Activated CD4-positive, CD25-positive, alpha-beta regulatory T cell (primary cell): ENCODE measurements around the gene LRPAP1.

Source experiments
- DNase-seq, 4 experiments: peaks; one replicate each; lab custom pipeline; 2025; lab: John Stamatoyannopoulos, UW

The LRPAP1 gene

GRCh38 chr4:3485011-3485791 lies 47.0 kb downstream of the LRPAP1 start:
- DNase-seq, result no peak

GRCh38 chr4:3484057-3484973 lies 47.9 kb downstream of the LRPAP1 start:
- DNase-seq, result no peak

GRCh38 chr4:3483471-3483921 lies 48.7 kb downstream of the LRPAP1 start:
- no peak for DNase-seq

- no peak for DNase-seq
Observed at GRCh38 chr4:3482707-3483106, 49.5 kb downstream of the LRPAP1 start.

DNA sequence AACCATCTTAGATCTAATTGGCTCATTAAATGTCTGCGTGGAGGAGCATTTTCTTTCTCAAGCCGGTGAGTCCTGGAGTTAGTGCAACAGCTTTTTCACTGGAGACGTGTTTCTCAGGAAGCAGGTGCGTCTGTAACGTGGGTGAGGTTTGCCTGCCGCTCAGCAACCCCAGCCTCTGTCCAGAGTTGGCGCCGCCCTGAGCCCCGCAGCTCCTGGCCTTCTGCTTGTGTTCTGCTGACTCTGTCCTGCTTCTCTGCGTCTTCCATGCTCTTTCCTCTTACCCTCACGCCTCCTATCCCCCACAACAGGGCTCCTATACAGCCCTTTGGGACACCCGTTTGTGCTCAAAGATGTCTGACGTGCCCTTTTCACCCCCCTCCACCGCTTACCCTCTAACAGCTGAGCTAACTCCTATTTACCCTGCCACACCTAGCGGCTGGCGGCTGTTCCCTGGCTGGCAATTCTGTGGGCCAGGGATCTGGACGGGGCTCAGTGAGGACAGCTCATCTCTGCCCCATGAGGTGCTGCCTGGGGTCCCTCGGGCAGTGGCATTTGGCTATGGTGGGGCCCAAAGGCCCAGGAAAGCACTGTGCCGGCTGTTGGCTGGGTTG lies 50.3 kb downstream of the LRPAP1 start:
- DNase-seq, result no peak

GRCh38 chr4:3481113-3481531 lies 51.1 kb downstream of the LRPAP1 start:
- DNase-seq, result no peak

DNA sequence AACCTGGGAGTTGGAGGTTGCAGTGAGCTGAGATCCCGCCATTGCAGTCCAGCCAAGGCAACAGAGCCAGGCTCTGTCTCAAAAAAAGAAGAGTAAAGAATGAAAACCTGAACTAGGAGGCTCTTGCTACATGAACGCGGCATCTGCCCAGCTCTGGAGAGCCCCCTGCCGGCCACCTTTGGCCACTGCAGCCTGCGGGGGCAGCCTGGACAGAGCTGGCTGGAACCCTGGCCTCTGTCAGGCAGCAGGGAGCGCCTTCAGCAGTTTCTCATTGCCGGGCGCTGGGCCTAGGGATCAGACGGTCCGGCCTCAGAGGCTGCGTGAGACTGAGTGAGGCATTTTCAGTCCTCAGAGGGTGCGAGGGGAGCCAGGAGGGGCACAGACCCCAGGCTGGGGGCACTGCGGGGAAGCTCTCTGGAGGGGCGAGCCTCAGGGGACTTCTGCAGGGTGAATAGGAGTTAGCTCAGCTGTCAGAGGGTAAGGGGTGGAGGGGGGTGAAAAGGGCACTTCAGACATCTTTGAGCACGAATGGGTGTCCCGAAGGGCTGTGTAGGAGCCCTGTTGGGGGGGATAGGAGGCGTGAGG lies 51.6 kb downstream of the LRPAP1 start:
- peak; percentile 45 to 76 (median 54) for DNase-seq

- DNase-seq, result no peak
Observed at GRCh38 chr4:3479358-3480101, 52.7 kb downstream of the LRPAP1 start.

DNA sequence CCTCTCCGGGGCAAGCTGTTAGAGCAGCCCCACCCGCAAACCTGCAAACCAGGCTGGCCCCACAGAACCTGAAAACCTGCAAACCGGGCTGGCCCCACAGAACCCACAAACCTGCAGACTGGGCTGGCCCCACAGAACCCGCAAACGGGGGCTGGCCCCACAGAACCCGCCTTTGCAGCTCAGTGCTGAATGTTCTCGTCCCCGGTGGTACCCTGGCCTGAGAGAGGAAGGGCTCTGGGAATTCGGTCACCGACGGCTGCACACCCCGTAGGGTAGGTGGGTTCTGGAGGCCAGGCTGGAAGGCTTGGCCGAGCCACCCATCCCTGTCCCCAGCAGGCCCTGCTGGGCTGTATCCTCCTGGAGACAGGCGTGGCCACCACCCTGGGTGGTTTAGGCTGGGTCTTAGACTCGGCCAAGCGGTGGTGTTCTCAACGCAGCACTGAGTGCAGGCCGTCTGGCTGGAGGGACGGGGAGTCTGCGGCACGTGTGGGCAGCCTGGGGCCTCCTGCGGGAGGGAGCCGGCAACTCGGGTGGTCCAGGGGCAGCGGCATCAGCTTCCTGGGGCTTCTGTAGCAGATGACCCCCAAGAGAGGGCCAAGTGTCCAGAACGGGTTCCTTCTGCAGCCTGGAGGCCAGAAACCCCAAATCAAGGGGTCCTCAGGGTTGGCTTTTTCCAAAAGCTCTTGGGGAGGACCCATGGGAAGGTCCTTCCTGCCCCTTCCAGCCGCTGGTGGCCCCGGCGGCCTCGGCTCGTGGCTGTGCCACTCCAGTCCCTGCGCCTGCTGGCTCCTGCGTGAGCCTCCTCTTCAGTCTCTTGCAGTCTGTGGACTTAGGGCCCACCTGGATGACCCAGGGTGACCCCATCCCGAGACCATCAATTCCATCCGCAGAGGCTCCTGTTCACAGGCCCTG lies 53.5 kb downstream of the LRPAP1 start:
- no peak for DNase-seq

DNA sequence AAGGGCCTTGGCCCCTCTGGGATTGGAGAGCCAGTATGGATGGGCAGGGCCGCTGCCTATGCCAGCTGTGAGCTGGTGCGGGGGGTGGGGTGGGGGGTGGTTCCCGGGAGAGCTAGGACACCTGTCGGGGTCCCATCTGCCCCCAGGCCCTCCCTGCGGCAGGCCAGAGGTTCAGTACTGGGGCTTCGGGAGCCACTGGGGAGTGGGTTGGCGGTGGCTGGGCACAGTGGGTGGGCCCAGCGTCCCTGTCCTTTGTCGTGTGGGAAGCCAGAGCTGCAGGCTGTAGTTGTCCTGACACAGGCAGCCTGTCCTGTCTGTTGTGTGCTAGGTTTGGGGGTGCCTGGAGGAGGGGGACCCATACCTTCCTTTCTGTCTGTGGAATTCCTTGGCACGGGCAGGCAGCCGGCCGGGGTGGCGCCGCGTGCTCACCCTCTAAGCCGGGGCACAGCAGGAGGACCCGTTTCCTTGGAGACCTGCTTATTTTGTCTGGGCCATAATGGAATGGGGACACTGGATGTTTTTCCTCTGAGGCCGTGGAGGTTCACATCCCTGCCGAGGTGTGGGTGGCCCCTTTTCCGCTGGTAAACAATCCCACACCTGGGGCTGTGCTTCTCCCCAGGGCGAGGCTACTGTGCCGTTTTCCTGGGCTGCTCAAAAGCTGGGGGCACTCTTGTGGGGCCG lies 54.3 kb downstream of the LRPAP1 start:
- no peak for DNase-seq

GRCh38 chr4:3476936-3477749 lies 55.1 kb downstream of the LRPAP1 start:
- no peak for DNase-seq

DNA sequence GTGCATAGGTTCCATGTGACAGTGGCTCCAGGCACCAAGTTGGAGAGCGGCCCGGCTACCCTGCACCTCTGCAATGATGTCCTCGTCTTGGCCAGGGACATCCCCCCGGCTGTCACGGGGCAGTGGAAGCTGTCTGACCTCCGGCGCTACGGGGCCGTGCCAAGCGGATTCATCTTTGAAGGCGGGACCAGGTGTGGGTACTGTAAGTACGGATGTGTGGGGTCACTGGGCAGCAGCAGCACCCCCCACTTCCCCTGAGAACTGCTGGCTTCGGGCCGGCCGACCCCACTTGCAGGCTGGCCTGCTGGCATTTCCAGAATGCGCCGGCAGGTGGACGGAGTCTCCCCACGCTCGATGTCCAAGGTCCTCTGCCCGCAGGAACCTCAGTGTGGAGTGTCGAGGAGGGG lies 55.9 kb downstream of the LRPAP1 start:
- no peak for DNase-seq

DNA sequence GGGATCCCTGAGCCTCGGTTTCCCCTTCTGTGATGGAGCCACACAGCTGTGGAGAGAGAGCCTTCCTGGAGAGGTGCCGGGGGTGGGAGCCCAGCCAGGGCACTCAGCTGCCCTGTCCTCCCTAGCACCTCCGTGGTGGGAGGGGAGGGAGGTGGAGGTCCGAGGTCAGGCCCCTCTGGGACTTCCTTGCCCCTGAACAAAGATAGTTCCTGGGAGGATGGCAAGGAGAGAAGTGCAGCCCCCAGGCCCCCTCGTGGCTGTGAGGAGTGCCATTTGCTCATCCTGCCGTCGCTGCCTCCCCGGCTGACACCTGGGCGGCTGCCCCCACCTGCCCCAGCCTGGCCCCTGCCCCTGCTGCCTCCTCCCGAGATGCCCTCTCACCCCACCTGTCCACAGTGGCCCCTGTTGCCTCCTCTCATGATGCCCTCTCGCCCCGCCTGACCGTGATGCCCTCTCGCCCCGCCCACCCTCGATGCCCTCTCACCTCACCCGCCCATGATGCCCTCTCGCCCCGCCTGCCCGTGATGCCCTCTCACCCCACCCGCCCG lies 56.4 kb downstream of the LRPAP1 start:
- no peak for DNase-seq

DNA sequence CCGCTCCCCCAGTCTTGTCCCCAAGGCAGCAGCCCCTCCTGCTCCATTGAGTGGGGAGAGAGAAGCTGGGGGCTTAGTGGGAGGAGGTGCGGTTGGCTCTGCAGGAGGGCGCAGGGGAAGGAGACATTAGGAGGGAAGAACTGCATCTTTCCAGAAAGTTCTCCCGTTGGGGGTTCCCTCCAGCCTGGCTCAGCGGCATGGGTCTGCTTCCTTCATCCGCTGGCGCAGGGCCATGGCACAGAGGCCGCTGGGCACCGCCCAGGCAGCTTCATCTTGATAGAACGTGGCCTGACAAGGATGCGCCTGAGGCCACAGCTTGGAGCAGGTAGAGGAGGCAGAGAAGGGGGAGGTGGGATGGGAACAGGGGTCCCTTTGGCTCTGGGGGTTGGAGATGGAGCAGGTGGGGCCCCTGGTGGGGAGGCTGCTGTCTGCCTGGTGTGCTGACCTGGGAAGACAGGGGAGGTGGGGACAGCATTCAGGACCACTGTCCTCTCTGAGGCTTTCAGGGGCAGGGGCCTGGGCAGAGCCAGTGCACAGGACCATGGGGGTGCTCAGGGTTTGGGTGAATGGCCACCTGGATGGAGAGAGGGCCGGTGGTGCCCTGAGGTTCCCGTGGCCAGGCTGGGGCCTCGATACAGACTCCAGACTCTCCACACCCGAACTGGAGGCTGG lies 57.0 kb downstream of the LRPAP1 start:
- DNase-seq, result no peak

DNA sequence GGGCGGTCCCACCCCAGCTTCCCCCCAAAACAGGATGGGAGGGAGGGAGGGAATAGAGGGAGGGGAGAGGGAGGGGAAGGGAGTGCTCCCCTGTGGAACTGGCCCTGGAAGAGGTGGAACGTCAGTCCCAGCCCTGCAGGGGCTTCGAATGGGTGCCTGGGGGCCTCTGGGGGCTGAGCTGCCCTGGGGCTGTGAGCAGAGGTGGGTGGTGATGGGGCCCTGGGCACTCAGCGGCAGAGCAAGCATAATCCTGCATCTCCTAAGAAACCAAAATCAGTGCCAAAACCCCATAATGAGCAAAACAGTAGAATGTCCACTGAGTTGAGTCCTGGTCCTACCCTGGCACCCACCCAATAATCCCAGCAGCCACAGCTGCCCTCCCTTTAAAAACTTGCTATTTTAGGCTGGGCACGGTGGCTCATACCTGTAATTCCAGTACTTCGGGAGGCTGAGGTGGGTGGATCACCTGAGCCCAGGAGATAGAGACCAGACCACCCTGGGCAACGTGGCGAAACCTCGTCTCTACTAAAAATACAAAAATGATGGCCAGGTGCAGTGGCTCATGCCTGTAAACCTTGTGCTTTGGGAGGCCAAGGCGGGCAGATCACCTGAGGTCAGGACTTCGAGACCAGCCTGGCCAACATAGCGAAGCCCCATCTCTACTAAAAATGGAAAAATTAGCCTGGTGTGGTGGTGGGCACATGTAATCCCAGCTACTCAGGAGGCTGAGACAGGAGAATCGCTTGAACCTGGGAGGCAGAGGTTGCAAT lies 58.0 kb downstream of the LRPAP1 start:
- DNase-seq, result no peak

- no peak for DNase-seq
Observed at GRCh38 chr4:3473181-3473950, 58.9 kb downstream of the LRPAP1 start.
